Placental epithelial cell (primary cell): ENCODE results near the gene PMFBP1. TPM values are rescaled to one million over a fixed set of nuclear protein-coding genes. Genes with fewer than 3 reads are reported as not detected.

ENCODE experiments used
- total RNA-seq: library from RNA; depleted of rRNA; stranded (reverse); fragments of >200 nt; gene quantifications from 2 replicates; pipeline ENCODE4 v1.2.3, GENCODE V29; 2012

Gene PMFBP1
- 0.39 and 1.4 TPM in 2 replicates for total RNA-seq

GRCh38 chr16:72172105-72173034 is at the start of gene PMFBP1:
Gene PMFBP1 (minus strand): TSS chr16:72172155. CDS start chr16:72171208, 947 bp downstream.

GRCh38 chr16:72093448-72094265 is 78.3 kb downstream of the PMFBP1 start, which contains the start of the genes DHX38 and TXNL4B:
Gene DHX38 (plus strand): TSS chr16:72093847. CDS start chr16:72096158, 2,311 bp downstream.
Gene TXNL4B (minus strand): TSS chr16:72093620. CDS start chr16:72090749, 2,871 bp downstream.

Other genes starting within 250 kb of the PMFBP1 start
- gene PKD1L3, start 171.8 kb downstream of the PMFBP1 start, total RNA-seq: under 0.01 TPM in 1 of 2 replicates, not detected in the other
- gene DHODH, start 163.4 kb downstream of the PMFBP1 start, total RNA-seq: 0.79 and 3.7 TPM in 2 replicates
- gene HP, start 117.7 kb downstream of the PMFBP1 start, total RNA-seq: not detected in 2 replicates
- not detected in 2 replicates for gene HPR, start 108.9 kb downstream of the PMFBP1 start, total RNA-seq
- 5.2 and 9.8 TPM in 2 replicates for gene TXNL4B, start 78.5 kb downstream of the PMFBP1 start, total RNA-seq
- gene DHX38, start 78.3 kb downstream of the PMFBP1 start, total RNA-seq: 36.7 and 49.9 TPM in 2 replicates